Neuronal stem cell (in vitro differentiated cells): Measurements from ENCODE around the gene CASTOR1.

ENCODE experiments used
- DNase-seq: peaks from one replicate; pipeline ENCODE4 v3.0.0-alpha.2; 2013; ENCODE audit warnings: low spot score
- H2AFZ ChIP-seq: one replicate; pipeline ENCODE4 v1.6.1; 2013; ENCODE audit warnings: mild to moderate bottlenecking, low read length, inconsistent platforms
- H2AK5ac ChIP-seq: 2 replicates; pipeline ENCODE4 v1.6.1; 2013; ENCODE audit warnings: low read depth, mild to moderate bottlenecking, inconsistent platforms, low read length, moderate library complexity, mixed read lengths
- H2BK120ac ChIP-seq: 2 replicates; pipeline ENCODE4 v1.6.1; 2013; ENCODE audit warnings: low read depth, mild to moderate bottlenecking, inconsistent platforms, low read length, moderate library complexity, mixed read lengths
- H2BK12ac ChIP-seq: one replicate; pipeline ENCODE4 v1.6.1; 2013; ENCODE audit warnings: low read length, inconsistent platforms
- H2BK15ac ChIP-seq: 2 replicates; pipeline ENCODE4 v1.6.1; 2013; ENCODE audit warnings: mild to moderate bottlenecking, low read length, inconsistent platforms, mixed read lengths
- H2BK5ac ChIP-seq: one replicate; pipeline ENCODE4 v1.6.1; 2013; ENCODE audit warnings: inconsistent platforms, mild to moderate bottlenecking, low read length, moderate library complexity
- H3K14ac ChIP-seq: one replicate; pipeline ENCODE4 v1.6.1; 2013; ENCODE audit warnings: low read length, inconsistent platforms
- H3K18ac ChIP-seq: 2 replicates; pipeline ENCODE4 v1.6.1; 2013; ENCODE audit warnings: low read length, inconsistent platforms
- H3K23ac ChIP-seq: 2 replicates; pipeline ENCODE4 v1.6.1; 2013; ENCODE audit warnings: low read depth, mild to moderate bottlenecking, mixed read lengths, low read length, inconsistent platforms; ENCODE audit not compliant: poor library complexity
- H3K27ac ChIP-seq: replicated peaks from 3 replicates; pipeline ENCODE4 v1.5.1; 2013; ENCODE audit warnings: low read length, inconsistent platforms
- H3K27me3 ChIP-seq, 3 experiments: 2 replicates each; pipeline ENCODE4 v1.6.1; 2013; ENCODE audit warnings: low read length in 3 of 3, mild to moderate bottlenecking in 2 of 3, inconsistent platforms in 1 of 3, low read depth in 1 of 3, mixed read lengths in 1 of 3, moderate library complexity in 1 of 3; ENCODE audit not compliant: control insufficient read depth in 3 of 3, insufficient read depth in 3 of 3
- H3K36me3 ChIP-seq, 2 donors: replicated peaks in 1 of 2; 2 replicates each; pipeline ENCODE4 v1.6.1; 2013; ENCODE audit warnings: low read length in 2 of 2; ENCODE audit not compliant: control insufficient read depth in 2 of 2, insufficient read depth in 2 of 2
- H3K4ac ChIP-seq: 2 replicates; pipeline ENCODE4 v1.6.1; 2013; ENCODE audit warnings: inconsistent platforms, mild to moderate bottlenecking, low read length, moderate library complexity
- H3K4me1 ChIP-seq, 2 donors: 1 replicate in 1 of 2; 2 replicates in 1 of 2; pipeline ENCODE4 v1.6.1; 2013; ENCODE audit warnings: low read length in 2 of 2, low read depth in 1 of 2; ENCODE audit not compliant: control insufficient read depth in 2 of 2, insufficient read depth in 1 of 2
- H3K4me2 ChIP-seq: one replicate; pipeline ENCODE4 v1.6.1; 2013; ENCODE audit warnings: mild to moderate bottlenecking, low read length, inconsistent platforms; ENCODE audit not compliant: insufficient read depth, poor library complexity, severe bottlenecking
- H3K4me3 ChIP-seq, 2 donors: 2 replicates each; pipeline ENCODE4 v1.5.1; 2013; ENCODE audit warnings: low read length in 2 of 2, mild to moderate bottlenecking in 2 of 2, inconsistent platforms in 1 of 2, moderate library complexity in 1 of 2
- H3K79me1 ChIP-seq: one replicate; pipeline ENCODE4 v1.6.1; 2013; ENCODE audit warnings: low read depth, mild to moderate bottlenecking, inconsistent platforms, low read length, moderate library complexity
- H3K9ac ChIP-seq: one replicate; pipeline ENCODE4 v1.6.1; 2013; ENCODE audit warnings: mild to moderate bottlenecking, low read depth, low read length, inconsistent platforms; ENCODE audit not compliant: poor library complexity
- H3K9me3 ChIP-seq, 2 donors: replicated peaks in 1 of 2; 2 replicates each; pipeline versions ENCODE3 to v1.6.1; 2013; ENCODE audit warnings: low read length in 2 of 2, mild to moderate bottlenecking in 2 of 2, inconsistent platforms in 1 of 2, low read depth in 1 of 2, mixed read lengths in 1 of 2, moderate library complexity in 1 of 2; ENCODE audit not compliant: control insufficient read depth in 2 of 2, insufficient read depth in 1 of 2
- H4K8ac ChIP-seq: one replicate; pipeline ENCODE4 v1.6.1; 2013; ENCODE audit warnings: low read depth, mild to moderate bottlenecking, inconsistent platforms, low read length, moderate library complexity
- H4K91ac ChIP-seq: one replicate; pipeline ENCODE4 v1.6.1; 2013; ENCODE audit warnings: low read length, low read depth, mild to moderate bottlenecking, inconsistent platforms; ENCODE audit not compliant: poor library complexity
- WGBS, 2 donors: extraction: QIAGEN DNeasy Blood & Tissue Kit; methylation state at CpG; one replicate each; pipeline ENCODE4 v1.1.7; 2013; ENCODE audit warnings: missing lambda C conversion rate in 2 of 2, mixed read lengths in 1 of 2; ENCODE audit not compliant: insufficient read length in 2 of 2, insufficient replicate concordance in 1 of 2; ENCODE audit errors: extremely low coverage in 2 of 2; 5-methylcytosine and 5-hydroxymethylcytosine counted together

CASTOR1 gene

GRCh38 chr22:30309951-30310741, 20.8 kb upstream of the CASTOR1 start:
- DNase-seq, result no peak
- H3K27ac ChIP-seq, result no peak overlapping the region
- no peak overlapping the region for H3K14ac ChIP-seq

GRCh38 chr22:30308518-30309230, 19.4 kb upstream of the CASTOR1 start:
- no peaks in the 10 kb centered on the region for H3K9me3 ChIP-seq
- no peaks in the 10 kb centered on the region for H3K27me3 ChIP-seq
- no peak overlapping the region for H3K4me2 ChIP-seq
- no peak overlapping the region for H3K4me3 ChIP-seq
- H4K8ac ChIP-seq, result no peak overlapping the region
- no peak overlapping the region for H3K4ac ChIP-seq
- no CpG with 5 or more reads among the region's 5 CpGs for WGBS, 2 donors
- no peak overlapping the region for H2BK15ac ChIP-seq
- H2BK12ac ChIP-seq, result no peak overlapping the region
- H2AK5ac ChIP-seq, result no peak overlapping the region
- no peak overlapping the region for H3K23ac ChIP-seq
- H2BK5ac ChIP-seq, result no peak overlapping the region
- H3K79me1 ChIP-seq, result no peaks in the 10 kb centered on the region
- no peak overlapping the region for H2BK120ac ChIP-seq
- no peak overlapping the region for H3K18ac ChIP-seq
- H3K27ac ChIP-seq, result no peak overlapping the region
- H3K14ac ChIP-seq, result no peak overlapping the region
- no peak overlapping the region for H2AFZ ChIP-seq
- H3K36me3 ChIP-seq, result no peaks in the 10 kb centered on the region
- H4K91ac ChIP-seq, result no peak overlapping the region
- DNase-seq, result no peak
- no peak overlapping the region for H3K9ac ChIP-seq
- H3K4me1 ChIP-seq, result peaks cover 4 to 6% of the 10 kb centered on the region in 2 donors

More at GRCh38 chr22:30309951-30310741, 20.8 kb upstream of the CASTOR1 start:
- Histone ChIP-seq H3K18ac (no peak overlapping the region), H3K36me3 (no peaks in the 10 kb centered on the region), H3K4me3 (no peak overlapping the region), H2BK15ac (no peak overlapping the region), H3K4ac (no peak overlapping the region), H3K9ac (no peak overlapping the region), H4K91ac (no peak overlapping the region), H2BK12ac (no peak overlapping the region), H2BK5ac (no peak overlapping the region), H3K9me3 (no peaks in the 10 kb centered on the region), H2AK5ac (no peak overlapping the region), H2AFZ (no peak overlapping the region), H3K23ac (no peak overlapping the region), H3K27me3 (no peaks in the 10 kb centered on the region), H3K4me2 (no peak overlapping the region), H3K79me1 (no peaks in the 10 kb centered on the region), H4K8ac (no peak overlapping the region), H3K4me1 (peaks cover 4 to 6% of the 10 kb centered on the region in 2 donors), H2BK120ac (no peak overlapping the region)
- no CpG with 5 or more reads among the region's 7 CpGs for WGBS, 2 donors

- no peak overlapping the region for H2BK12ac ChIP-seq
- H3K9ac ChIP-seq, result peak overlapping the region; percentile 24
- no peak overlapping the region for H2AK5ac ChIP-seq
- no peak overlapping the region for H3K23ac ChIP-seq
- no peaks in the 10 kb centered on the region for H3K79me1 ChIP-seq
- no CpG with 5 or more reads among the region's 2 CpGs for WGBS, 2 donors
- no peak overlapping the region for H2AFZ ChIP-seq
- H4K91ac ChIP-seq, result no peak overlapping the region
- H3K27me3 ChIP-seq, result no peaks in the 10 kb centered on the region
- H3K4me3 ChIP-seq, result no peak overlapping the region
- H3K4me1 ChIP-seq, result peaks cover 4 to 6% of the 10 kb centered on the region in 2 donors
- H2BK15ac ChIP-seq, result no peak overlapping the region
- no peak overlapping the region for H4K8ac ChIP-seq
- no peak overlapping the region for H2BK5ac ChIP-seq
- H2BK120ac ChIP-seq, result no peak overlapping the region
- H3K4me2 ChIP-seq, result no peak overlapping the region
- no peaks in the 10 kb centered on the region for H3K36me3 ChIP-seq
- no peaks in the 10 kb centered on the region for H3K9me3 ChIP-seq
- H3K4ac ChIP-seq, result no peak overlapping the region
- no peak overlapping the region for H3K14ac ChIP-seq
- DNase-seq, result no peak
- no peak overlapping the region for H3K18ac ChIP-seq
- no peak overlapping the region for H3K27ac ChIP-seq
Measured at GRCh38 chr22:30308093-30308492, 18.8 kb upstream of the CASTOR1 start.

- DNase-seq, result no peak
- H2BK12ac ChIP-seq, result no peak overlapping the region
- H3K14ac ChIP-seq, result no peak overlapping the region
- no peak overlapping the region for H3K4ac ChIP-seq
- no peak overlapping the region for H2BK5ac ChIP-seq
- no peak overlapping the region for H2AFZ ChIP-seq
- no peak overlapping the region for H3K23ac ChIP-seq
- no peaks in the 10 kb centered on the region for H3K9me3 ChIP-seq
- no peak overlapping the region for H2BK15ac ChIP-seq
- H3K79me1 ChIP-seq, result no peaks in the 10 kb centered on the region
- no peak overlapping the region for H3K4me3 ChIP-seq
- H3K9ac ChIP-seq, result no peak overlapping the region
- no peak overlapping the region for H4K91ac ChIP-seq
- no CpG with 5 or more reads among the region's 4 CpGs for WGBS, 2 donors
- H3K27ac ChIP-seq, result no peak overlapping the region
- no peaks in the 10 kb centered on the region for H3K27me3 ChIP-seq
- no peak overlapping the region for H3K18ac ChIP-seq
- H2BK120ac ChIP-seq, result no peak overlapping the region
- no peak overlapping the region for H2AK5ac ChIP-seq
- no peaks in the 10 kb centered on the region for H3K36me3 ChIP-seq
- H3K4me1 ChIP-seq, result peaks cover 4 to 6% of the 10 kb centered on the region in 2 donors
- H4K8ac ChIP-seq, result no peak overlapping the region
- no peak overlapping the region for H3K4me2 ChIP-seq
Measured at GRCh38 chr22:30307041-30307574, 17.8 kb upstream of the CASTOR1 start.
